GM19328 (cell line): ENCODE measurements around the gene MAPKAPK3.

ENCODE experiments used
- ATAC-seq: cut with Tn5 transposase; IDR thresholded peaks from one replicate; pipeline ENCODE4 v1.9.1; 2021; ENCODE audit warnings: mild to moderate bottlenecking, moderate library complexity; ENCODE audit not compliant: unreplicated experiment

The MAPKAPK3 gene

GRCh38 chr3:50625231-50626182 lies 8.6 kb downstream of the MAPKAPK3 start:
- no peak for ATAC-seq

GRCh38 chr3:50626401-50626800 lies 9.4 kb downstream of the MAPKAPK3 start:
- ATAC-seq, result no peak

GRCh38 chr3:50627407-50628051 lies 10.6 kb downstream of the MAPKAPK3 start:
- ATAC-seq, result no peak

GRCh38 chr3:50628601-50629000 lies 11.7 kb downstream of the MAPKAPK3 start:
- ATAC-seq, result no peak

- no peak for ATAC-seq
Measured at GRCh38 chr3:50630394-50630793, 13.4 kb downstream of the MAPKAPK3 start.

GRCh38 chr3:50630877-50631276 lies 13.9 kb downstream of the MAPKAPK3 start:
- no peak for ATAC-seq

- ATAC-seq, result no peak
Measured at GRCh38 chr3:50632450-50632849, 15.5 kb downstream of the MAPKAPK3 start.

GRCh38 chr3:50633230-50633790 lies 16.4 kb downstream of the MAPKAPK3 start:
- no peak for ATAC-seq

- ATAC-seq, result no peak
Measured at GRCh38 chr3:50635066-50635465, 18.1 kb downstream of the MAPKAPK3 start.

- no peak for ATAC-seq
Measured at GRCh38 chr3:50637011-50637410, 20.1 kb downstream of the MAPKAPK3 start.

GRCh38 chr3:50637945-50638344 lies 21.0 kb downstream of the MAPKAPK3 start:
- ATAC-seq, result no peak

GRCh38 chr3:50639055-50639494 lies 22.1 kb downstream of the MAPKAPK3 start:
- no peak for ATAC-seq

GRCh38 chr3:50642382-50642781 lies 25.4 kb downstream of the MAPKAPK3 start:
- ATAC-seq, result no peak

- no peak for ATAC-seq
Measured at GRCh38 chr3:50644561-50644960, 27.6 kb downstream of the MAPKAPK3 start.

- ATAC-seq, result no peak
Measured at GRCh38 chr3:50645378-50645777, 28.4 kb downstream of the MAPKAPK3 start.

GRCh38 chr3:50648313-50648712 lies 31.4 kb downstream of the MAPKAPK3 start:
- ATAC-seq, result no peak

- ATAC-seq, result no peak
Measured at GRCh38 chr3:50648944-50649343, 32.0 kb downstream of the MAPKAPK3 start.

- no peak for ATAC-seq
Measured at GRCh38 chr3:50649451-50649931, 32.5 kb downstream of the MAPKAPK3 start.

GRCh38 chr3:50650018-50650417 lies 33.1 kb downstream of the MAPKAPK3 start:
- no peak for ATAC-seq

- ATAC-seq, result no peak
Measured at GRCh38 chr3:50651445-50651844, 34.5 kb downstream of the MAPKAPK3 start.

- no peak for ATAC-seq
Measured at GRCh38 chr3:50651920-50652529, 35.1 kb downstream of the MAPKAPK3 start.
